HG03354 (cell line): ENCODE data around the gene MARCHF6.
"Not testable (repeated sequence)": the region's sequence is repeated elsewhere in the genome, so short reads cannot be mapped to it uniquely, and the experiment has no call there.

Experiments
- ATAC-seq: cut with Tn5 transposase; IDR thresholded peaks from one replicate; pipeline ENCODE4 v1.9.1; 2021; ENCODE audit warnings: mild to moderate bottlenecking; ENCODE audit not compliant: unreplicated experiment, poor library complexity, severe bottlenecking

Gene MARCHF6

DNA sequence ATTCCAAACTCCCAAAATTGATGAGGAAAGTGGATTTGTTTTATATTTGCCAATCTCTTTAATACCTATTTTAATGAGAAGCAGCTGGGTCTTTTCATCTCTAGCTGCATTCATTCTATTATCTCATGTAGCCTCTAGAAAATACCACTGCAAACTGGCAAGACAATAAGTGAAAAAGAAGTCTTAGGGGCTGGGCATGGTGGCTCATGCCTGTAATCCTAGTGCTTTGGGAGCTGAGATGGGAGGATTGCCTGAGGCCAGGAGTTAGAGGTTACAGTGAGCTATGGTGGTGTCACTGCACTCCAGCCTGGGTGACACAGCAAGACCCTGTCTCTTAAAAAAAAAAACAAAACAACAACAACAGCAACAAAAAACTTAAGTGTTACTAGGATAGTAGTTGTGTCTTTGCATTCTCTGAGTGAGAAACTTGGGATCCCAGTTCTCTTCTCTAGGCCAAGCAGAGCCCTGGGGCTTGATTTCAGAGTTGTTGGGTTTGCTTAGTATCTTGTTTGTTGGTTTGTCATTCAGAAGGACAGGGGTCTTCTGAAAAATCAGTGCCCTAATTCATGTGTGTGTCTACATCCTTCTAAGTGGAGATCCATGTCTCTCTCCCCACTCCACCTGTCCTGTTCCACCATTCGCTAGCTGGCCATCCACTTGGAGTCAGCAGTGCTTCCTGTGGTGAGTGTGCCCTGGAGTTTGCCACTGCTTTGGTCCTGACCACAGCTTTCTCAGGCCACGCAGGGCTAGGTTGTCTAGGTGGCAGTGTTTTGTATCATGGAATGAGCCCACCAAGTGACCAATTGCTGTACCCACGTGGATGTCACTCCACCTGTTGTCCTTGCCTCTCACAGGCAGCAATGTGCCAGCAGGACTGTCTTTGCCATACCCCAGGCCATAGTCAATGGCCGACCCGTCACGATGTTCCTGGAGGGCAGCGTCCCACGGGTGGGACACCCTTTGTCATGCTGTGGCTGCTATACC, 19.5 kb downstream of the MARCHF6 start:
- ATAC-seq, result no peak

DNA sequence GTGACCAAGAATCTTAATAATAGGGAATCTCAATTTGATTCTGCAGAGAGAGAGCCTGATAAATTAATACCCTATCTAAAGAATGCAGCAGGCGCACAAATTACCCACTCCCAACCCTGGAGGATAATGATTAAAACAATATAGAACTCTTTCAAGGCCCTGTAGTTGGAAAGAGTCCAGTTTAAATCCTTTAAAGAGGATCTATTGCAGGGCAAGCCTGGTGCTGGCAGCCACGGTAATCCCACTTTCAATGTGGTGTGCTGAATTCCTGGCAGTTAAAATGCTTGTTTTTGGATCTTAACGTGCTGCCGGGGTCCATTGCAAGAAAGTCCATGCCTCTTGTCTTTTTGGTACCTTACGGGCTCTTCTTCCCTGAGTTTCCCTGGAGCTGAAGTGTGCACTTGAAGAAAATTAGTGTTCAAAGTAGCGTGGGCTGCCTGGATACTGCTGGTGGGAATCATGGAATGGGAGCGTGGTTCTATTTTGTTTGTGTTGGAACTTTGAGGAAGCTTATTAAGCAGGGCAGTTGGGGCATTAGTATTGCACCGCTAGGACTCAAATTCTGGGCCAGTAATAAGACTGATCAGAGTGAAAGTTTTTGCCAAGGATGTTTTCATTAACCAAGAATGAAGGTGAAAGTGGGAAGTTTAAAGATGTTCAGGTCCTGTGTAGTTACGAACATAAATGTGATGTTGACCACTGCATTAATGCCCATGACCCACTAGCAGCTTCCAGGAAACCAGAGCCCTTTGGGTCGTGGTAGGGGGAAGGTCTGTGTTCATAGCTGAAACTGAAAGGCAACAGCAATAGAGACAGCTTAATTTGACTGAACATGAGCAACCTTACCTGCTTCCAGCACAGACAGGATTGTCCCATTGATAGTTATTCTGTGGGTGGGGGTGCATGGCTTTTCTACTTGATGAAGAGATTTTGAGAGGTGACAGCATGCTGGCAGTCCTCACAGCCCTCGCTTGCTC, 20.8 kb downstream of the MARCHF6 start:
- ATAC-seq, result no peak

DNA sequence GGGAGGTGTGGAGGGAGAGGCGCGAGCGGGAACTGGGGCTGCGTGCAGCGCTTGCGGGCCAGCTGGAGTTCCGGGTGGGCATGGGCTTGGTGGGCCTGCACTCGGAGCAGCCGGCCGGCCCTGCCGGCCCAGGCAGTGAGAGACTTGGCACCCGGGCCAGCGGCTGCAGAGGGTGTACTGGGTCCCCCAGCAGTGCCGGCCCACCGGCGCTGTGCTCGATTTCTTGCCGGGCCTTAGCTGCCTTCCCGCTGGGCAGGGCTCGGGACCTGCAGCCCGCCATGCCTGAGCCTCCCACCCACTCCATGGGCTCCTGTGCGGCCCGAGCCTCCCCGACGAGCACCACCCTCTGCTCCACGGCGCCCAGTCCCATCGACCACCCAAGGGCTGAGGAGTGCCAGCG, 21.7 kb downstream of the MARCHF6 start:
- not testable (repeated sequence) for ATAC-seq

DNA sequence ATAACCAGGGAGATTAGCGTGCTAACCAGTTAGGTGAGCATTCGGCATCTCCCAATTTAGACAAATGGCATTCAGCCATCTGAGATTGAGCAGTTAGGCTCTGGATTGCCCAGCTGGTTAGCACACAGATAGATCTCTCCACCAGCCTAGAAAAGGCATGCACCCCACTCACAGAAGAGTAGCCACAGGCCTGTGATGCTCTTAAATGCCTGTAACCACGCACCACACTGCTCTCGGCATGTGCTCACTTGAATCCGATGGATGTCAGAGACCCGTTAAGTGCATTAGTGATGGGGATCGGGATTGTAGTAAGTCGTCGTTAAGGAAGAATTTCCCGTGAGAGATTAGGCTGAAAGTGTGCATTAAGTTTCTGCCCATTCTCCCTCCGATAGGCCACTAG, 23.0 kb downstream of the MARCHF6 start:
- no peak for ATAC-seq

- ATAC-seq, result no peak
Measured at GRCh38 chr5:10377081-10377480, 23.6 kb downstream of the MARCHF6 start.

- ATAC-seq, result no peak
Measured at GRCh38 chr5:10381803-10382202, 28.3 kb downstream of the MARCHF6 start.

- ATAC-seq, result no peak
Measured at GRCh38 chr5:10384483-10384882, 31.0 kb downstream of the MARCHF6 start.

- ATAC-seq, result no peak
Measured at GRCh38 chr5:10387690-10388089, 34.2 kb downstream of the MARCHF6 start.

DNA sequence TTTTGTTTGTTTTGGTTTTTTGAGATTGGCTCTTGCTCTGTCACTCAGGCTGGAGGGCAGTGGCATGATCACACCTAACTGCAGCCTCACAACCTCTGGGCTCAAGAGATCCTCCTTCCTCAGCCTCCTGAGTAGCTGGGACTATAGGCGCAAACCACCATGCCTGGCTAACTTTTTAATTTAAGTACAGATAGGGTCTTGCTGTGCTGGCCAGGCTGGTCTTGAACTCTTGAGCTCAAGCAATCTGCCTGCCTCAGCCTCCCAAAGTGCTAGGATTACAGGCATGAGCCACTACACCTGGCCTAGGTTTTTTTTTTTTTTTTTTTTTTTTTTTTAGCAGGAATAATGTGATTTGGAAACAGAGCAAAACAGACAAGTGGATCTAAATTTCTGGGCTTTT, 37.6 kb downstream of the MARCHF6 start:
- no peak for ATAC-seq

DNA sequence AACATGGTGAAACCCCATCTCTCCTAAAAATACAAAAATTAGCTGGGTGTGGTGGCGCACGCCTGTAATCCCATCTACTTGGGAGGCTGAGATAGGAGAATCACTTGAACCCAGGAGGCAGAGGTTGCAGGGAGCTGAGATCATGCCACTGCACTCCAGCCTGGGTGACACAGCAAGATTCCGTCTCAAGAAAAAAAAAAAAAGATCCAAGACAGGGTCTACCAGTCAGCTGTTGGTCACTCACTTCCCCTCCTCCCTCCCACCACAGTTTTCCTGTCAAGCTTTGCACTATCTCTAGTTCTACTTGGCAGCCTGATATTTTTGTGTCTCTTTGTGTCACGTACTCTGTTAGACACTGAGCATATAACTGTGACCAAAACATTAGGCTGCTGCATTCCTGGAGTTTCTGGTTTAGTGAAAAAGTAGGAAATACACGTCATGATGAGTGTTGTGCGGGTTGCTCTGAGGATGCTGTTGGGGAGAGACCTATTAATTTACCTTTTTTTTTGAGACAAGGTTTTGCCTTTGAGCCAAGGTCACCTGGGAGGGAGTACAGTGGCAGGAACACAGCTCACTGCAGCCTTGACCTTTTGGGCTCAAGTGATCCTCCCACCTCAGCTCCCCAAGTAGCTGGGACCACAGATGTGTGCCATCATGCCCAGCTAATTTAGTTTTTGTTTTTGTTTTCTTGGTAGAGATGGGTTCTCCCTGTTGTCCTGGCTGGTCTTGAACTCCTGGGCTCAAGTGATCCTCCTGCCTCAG, 39.3 kb downstream of the MARCHF6 start:
- not testable (repeated sequence) for ATAC-seq

- no peak for ATAC-seq
Measured at GRCh38 chr5:10393491-10393890, 40.0 kb downstream of the MARCHF6 start.

DNA sequence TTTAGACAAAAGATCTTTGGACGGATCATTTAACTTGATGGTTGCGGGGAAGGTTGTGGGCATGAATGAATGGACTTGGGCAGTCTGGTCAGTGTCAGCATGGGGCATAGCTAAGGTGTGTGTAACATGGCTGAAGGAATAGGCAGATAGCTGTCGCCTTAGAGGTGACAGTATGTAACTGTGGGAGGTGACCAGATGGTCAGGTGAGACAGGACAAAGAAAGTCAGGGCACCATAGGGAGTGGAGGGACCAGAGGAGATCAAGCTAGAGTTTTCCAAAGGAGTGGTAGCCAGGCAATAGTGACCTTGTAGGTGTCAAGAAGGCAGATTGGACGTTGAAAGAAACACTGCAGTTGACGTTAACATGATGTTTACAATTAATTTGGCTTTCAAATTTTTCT, 43.1 kb downstream of the MARCHF6 start:
- ATAC-seq, result no peak

- ATAC-seq, result no peak
Measured at GRCh38 chr5:10399839-10400238, 46.3 kb downstream of the MARCHF6 start.

- no peak for ATAC-seq
Measured at GRCh38 chr5:10400411-10400810, 46.9 kb downstream of the MARCHF6 start.

GRCh38 chr5:10400831-10401230, 47.3 kb downstream of the MARCHF6 start:
- no peak for ATAC-seq

- peak; percentile 86 for ATAC-seq
Measured at GRCh38 chr5:10401498-10401897, 48.0 kb downstream of the MARCHF6 start.
